ENCODE results near the gene CBY2.
"Not testable (repeated sequence)": the region's sequence is repeated elsewhere in the genome, so short reads cannot be mapped to it uniquely, and the experiment has no call there.

The CBY2 gene

DNA sequence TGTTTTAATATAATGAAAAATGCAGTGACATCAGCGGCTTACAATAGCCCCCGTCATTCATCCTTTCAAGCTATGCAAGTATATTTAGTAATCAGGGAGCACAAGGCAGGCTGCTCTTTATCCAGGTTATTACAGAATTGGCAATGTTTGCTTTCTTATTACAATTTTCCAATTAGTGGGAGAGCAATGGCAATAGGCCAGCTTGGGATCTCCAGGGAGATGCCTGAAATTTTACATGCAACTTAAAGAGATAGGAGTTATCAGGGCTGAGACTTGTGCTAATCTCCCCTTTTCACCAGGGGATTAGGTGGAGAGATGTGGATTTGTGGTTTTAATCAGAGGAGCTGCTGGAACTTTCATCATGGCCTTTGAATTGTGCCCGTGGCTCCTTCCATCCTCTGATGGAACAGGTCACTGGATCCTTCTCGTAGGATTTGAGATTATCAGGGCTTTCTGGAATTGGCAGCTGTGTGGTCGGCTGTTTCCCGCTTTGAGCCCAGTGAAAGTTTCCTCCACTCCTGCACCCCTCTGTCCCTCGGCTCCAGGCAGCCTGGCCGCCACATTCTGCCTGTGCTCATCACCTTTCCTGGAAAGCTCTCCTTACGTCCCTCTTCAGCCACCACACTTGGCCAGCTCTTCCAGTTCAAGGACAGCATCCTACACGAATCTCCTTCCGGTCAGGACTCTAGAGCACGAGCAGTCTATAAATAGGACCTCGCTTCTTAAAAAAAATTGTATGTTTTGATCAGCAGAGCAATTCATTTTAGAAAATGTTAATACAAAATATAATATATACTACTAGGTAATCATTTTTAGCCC, 47.0 kb downstream of the CBY2 start:
- DNase-seq, result no peak

DNA sequence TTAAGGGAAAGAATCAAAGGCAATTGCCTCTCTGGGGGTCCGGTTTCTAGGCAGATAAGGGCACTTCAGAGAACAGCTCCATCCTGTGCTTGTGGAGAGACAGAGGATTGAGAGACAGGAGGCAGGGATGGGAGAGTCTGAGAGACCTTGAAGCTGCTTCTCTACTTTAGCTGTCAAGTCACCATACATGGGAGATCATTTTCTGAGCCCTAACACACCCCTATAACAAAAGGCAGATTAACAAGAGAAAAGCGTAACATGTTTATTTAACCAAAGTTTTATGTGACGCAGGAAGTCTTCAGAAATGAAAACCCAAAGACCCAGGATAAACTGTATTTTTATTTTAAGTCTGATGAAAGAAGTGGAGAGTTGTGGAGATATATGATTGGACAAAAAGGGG, 48.4 kb downstream of the CBY2 start:
- no peak for DNase-seq

DNA sequence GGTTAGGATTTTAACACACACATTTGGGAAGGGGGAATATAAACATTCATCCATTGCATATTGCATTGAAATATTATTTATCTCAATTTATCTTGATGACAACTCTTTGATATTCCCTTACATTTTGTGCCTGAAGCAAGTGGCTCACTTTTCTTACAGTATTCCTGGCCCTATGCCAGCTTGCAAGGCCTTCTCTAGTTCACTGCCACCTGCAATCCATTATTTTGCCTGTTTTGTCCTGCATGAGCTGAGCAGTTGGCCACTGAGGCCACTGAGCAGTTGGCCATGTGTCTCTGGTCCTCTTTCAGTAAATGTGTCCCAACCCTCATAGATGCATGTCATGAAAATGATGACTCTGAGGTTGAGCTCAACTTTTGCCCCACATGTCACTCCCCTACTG, 49.8 kb downstream of the CBY2 start:
- no peak for DNase-seq

DNA sequence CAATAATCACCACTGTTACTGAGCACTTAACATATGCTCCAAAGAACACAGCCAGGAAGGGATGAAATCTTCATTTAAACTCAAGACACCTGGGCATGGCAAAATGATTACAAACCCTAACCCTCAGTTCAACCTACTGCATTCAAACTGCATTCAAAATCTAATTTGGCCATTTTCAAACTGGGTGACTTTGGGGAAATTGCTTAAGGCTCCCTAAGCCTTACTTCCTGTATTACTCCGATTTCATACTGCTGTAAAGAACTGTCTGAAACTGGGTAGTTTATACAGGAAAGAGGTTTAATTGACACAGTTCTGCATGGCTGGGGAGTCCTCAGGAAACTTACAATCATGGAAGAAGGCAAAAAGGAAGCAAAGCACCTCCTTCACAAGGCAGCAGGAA, 50.4 kb downstream of the CBY2 start:
- no peak for DNase-seq

DNA sequence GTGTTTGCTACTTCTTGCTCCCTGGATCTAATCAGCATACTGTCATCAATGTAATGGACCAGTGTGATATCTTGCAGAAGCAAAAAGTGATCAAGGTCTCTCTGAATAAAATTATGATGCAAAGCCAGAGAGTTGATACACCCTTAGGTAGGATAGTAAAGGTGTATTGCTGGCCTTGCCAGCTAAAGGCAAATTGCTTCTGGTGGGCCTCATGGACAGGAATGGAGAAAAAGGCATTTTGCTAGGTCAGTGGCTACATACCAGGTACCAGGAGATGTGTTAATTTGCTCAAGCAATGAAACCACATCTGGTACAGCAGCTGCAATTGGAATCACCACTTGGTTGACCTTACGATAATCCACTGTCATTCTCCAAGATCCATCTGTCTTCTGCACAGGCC, 54.4 kb downstream of the CBY2 start:
- DNase-seq, result not testable (repeated sequence)

DNA sequence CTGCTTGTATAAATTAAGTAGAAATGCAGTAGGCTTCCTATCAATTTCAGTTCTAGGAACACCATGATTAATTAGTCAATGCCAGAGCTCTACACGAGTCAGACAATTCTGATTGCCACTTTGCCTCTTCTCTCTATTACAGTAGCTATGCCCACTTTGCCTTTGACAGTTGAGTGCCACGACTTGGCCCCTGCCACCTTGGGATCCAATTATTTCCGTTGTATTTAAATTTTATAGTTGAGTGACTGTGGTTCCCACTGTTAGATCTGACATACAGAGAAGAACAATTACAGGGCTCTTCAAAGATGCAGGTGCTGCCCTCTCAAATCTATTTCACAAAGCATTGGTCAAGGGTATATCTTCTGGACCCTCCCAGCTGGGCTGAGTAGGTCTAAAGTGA, 55.5 kb downstream of the CBY2 start:
- not testable (repeated sequence) for DNase-seq

DNA sequence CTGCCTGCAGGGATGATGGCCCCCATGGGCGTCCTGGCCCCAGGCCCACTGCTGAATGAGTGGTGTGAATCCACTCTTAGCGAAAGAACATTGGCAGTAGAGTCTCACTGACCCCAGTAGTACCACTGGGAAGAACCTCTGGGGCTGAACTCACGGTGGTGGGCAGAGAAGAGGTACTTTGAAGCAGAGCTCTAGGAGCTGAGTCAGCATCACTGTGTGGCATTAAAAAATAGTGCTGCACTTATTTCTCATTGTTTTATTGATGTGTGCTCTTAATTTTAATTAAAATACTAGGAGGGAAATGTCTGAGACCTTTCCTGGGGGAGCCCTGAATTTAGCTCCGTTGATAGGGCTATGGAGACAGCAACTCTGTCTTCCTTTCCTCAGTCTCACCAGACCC, 61.3 kb downstream of the CBY2 start:
- DNase-seq, result no peak

Data from activated CD8-positive, alpha-beta memory T cell treated with anti-CD3 and anti-CD28 coated beads, Interleukin-2, amount 50 U/mL, for 48 hours (primary cell).